T-helper 17 cell (primary cell): ENCODE measurements around the gene CCL21. TPM values are rescaled to one million over a fixed set of nuclear protein-coding genes. Genes with fewer than 3 reads are reported as not detected.
A peak's percentile ranks its signal among the peaks of the same experiment; 100 is the strongest.

Source experiments
- ATAC-seq: fragments of 150-1000 bp; cut with Tn5 transposase; 2 replicates; pipeline ENCODE4 v1.10.0; 2021; ENCODE audit warnings: mild to moderate bottlenecking, moderate library complexity
- DNase-seq, 3 donors: peaks; one replicate each; pipeline versions ENCODE4 v3.0.0 to v3.0.0-alpha.2; 2020 to 2021
- H3K9me3 ChIP-seq: one replicate; pipeline ENCODE4 v1.7.0; 2013; ENCODE audit warnings: low read length, mild to moderate bottlenecking; ENCODE audit not compliant: control insufficient read depth, poor library complexity, severe bottlenecking
- H3K27ac Mint-ChIP-seq: one replicate; pipeline ENCODE4 v1.8.0; 2022; ENCODE audit warnings: mild to moderate bottlenecking, moderate library complexity, mixed read lengths
- H3K27me3 Mint-ChIP-seq: one replicate; pipeline ENCODE4 v1.8.0; 2022; ENCODE audit warnings: mixed read lengths
- H3K36me3 Mint-ChIP-seq: one replicate; pipeline ENCODE4 v1.8.0; 2022; ENCODE audit warnings: low read depth, mixed read lengths
- H3K4me1 Mint-ChIP-seq: one replicate; pipeline ENCODE4 v1.8.0; 2022; ENCODE audit warnings: mild to moderate bottlenecking, mixed read lengths
- H3K4me3 Mint-ChIP-seq: one replicate; pipeline ENCODE4 v1.8.0; 2022; ENCODE audit warnings: mild to moderate bottlenecking, moderate library complexity, mixed read lengths
- total RNA-seq, 4 donors: library from RNA in 2 of 4; stranded (reverse) in 2 of 4; gene quantifications; one replicate each; pipeline ENCODE4 v1.2.3 and lab custom pipeline; 2022 to 2026

The CCL21 gene
- total RNA-seq, 2 donors from 2014 or later, result not detected

GRCh38 chr9:34675048-34675714 lies 34.8 kb downstream of the CCL21 start:
- DNase-seq, result peak; percentile 16 to 26 (median 26)
- H3K4me3 Mint-ChIP-seq, result no peak overlapping the region
- peaks cover 5% of the 10 kb centered on the region for H3K4me1 Mint-ChIP-seq
- no peaks in the 10 kb centered on the region for H3K9me3 ChIP-seq
- ATAC-seq, result peak; percentile 75
- no peaks in the 10 kb centered on the region for H3K27me3 Mint-ChIP-seq
- no peak overlapping the region for H3K27ac Mint-ChIP-seq
- H3K36me3 Mint-ChIP-seq, result no peaks in the 10 kb centered on the region

- peaks cover 5% of the 10 kb centered on the region for H3K4me1 Mint-ChIP-seq
These were observed 35.5 kb downstream of the CCL21 start for GRCh38 chr9:34674440-34674839.

GRCh38 chr9:34671307-34671706 lies 38.6 kb downstream of the CCL21 start:
- Mint-ChIP-seq H3K4me3 (no peak overlapping the region), H3K36me3 (peaks cover 2% of the 10 kb centered on the region), H3K4me1 (peaks cover 8% of the 10 kb centered on the region), H3K27ac (no peak overlapping the region), H3K27me3 (no peaks in the 10 kb centered on the region)
- DNase-seq (no peak), ATAC-seq (no peak)
- H3K9me3 ChIP-seq, result no peaks in the 10 kb centered on the region

More at GRCh38 chr9:34674440-34674839, 35.5 kb downstream of the CCL21 start:
- DNase-seq (no peak), ATAC-seq (no peak)
- no peaks in the 10 kb centered on the region for H3K9me3 ChIP-seq
- H3K36me3 Mint-ChIP-seq, result no peaks in the 10 kb centered on the region
- no peaks in the 10 kb centered on the region for H3K27me3 Mint-ChIP-seq
- peak overlapping the region; percentile 21 for H3K4me3 Mint-ChIP-seq
- no peak overlapping the region for H3K27ac Mint-ChIP-seq

GRCh38 chr9:34669809-34670562 lies 40.0 kb downstream of the CCL21 start:
- Mint-ChIP-seq H3K4me3 (no peak overlapping the region), H3K4me1 (peaks cover 15% of the 10 kb centered on the region), H3K36me3 (peaks cover 2% of the 10 kb centered on the region), H3K27ac (no peak overlapping the region), H3K27me3 (no peaks in the 10 kb centered on the region)
- no peaks in the 10 kb centered on the region for H3K9me3 ChIP-seq
- ATAC-seq (no peak), DNase-seq (no peak)

- H3K4me1 Mint-ChIP-seq, result peaks cover 51% of the 10 kb centered on the region
- ATAC-seq, result peak; percentile 82
- H3K4me3 Mint-ChIP-seq, result peak overlapping the region; percentile 96
These were observed 44.3 kb downstream of the CCL21 start for GRCh38 chr9:34665381-34666250.

GRCh38 chr9:34665067-34665380 lies 44.9 kb downstream of the CCL21 start:
- Mint-ChIP-seq H3K4me3 (peak overlapping the region; percentile 96), H3K36me3 (peaks cover 6% of the 10 kb centered on the region), H3K27me3 (no peaks in the 10 kb centered on the region), H3K4me1 (peaks cover 54% of the 10 kb centered on the region), H3K27ac (peak overlapping the region; percentile 95)
- H3K9me3 ChIP-seq, result no peaks in the 10 kb centered on the region
- no peak for DNase-seq
- peak; percentile 7 for ATAC-seq

More at GRCh38 chr9:34665381-34666250, 44.3 kb downstream of the CCL21 start:
- H3K27me3 Mint-ChIP-seq, result no peaks in the 10 kb centered on the region
- H3K9me3 ChIP-seq, result no peaks in the 10 kb centered on the region
- H3K36me3 Mint-ChIP-seq, result peaks cover 2% of the 10 kb centered on the region
- DNase-seq, result peak; percentile 82 to 92 (median 90)
- H3K27ac Mint-ChIP-seq, result peak overlapping the region; percentile 95

GRCh38 chr9:34664281-34665066 lies 45.5 kb downstream of the CCL21 start:
- peak overlapping the region; percentile 96 for H3K4me3 Mint-ChIP-seq
- H3K27ac Mint-ChIP-seq, result peak overlapping the region; percentile 95
- peaks cover 54% of the 10 kb centered on the region for H3K4me1 Mint-ChIP-seq
- ATAC-seq, result peak; percentile 44
- no peaks in the 10 kb centered on the region for H3K27me3 Mint-ChIP-seq
- no peaks in the 10 kb centered on the region for H3K9me3 ChIP-seq
- peak; percentile 58 to 74 (median 66) for DNase-seq
- peaks cover 7% of the 10 kb centered on the region for H3K36me3 Mint-ChIP-seq

GRCh38 chr9:34663303-34663605 lies 46.7 kb downstream of the CCL21 start:
- Mint-ChIP-seq H3K27me3 (no peaks in the 10 kb centered on the region), H3K4me1 (peaks cover 54% of the 10 kb centered on the region), H3K36me3 (peaks cover 7% of the 10 kb centered on the region), H3K27ac (peak overlapping the region; percentile 95), H3K4me3 (peak overlapping the region; percentile 96)
- ATAC-seq (peak; percentile 34), DNase-seq (peak in 2 of 3 donors; percentile 18 to 23)
- H3K9me3 ChIP-seq, result no peaks in the 10 kb centered on the region

GRCh38 chr9:34662526-34663302 lies 47.2 kb downstream of the CCL21 start, which contains the start of gene CCL27:
TSS of gene CCL27 (minus strand) at chr9:34662657. CDS start at chr9:34662633, 24 bp downstream.
- Mint-ChIP-seq H3K27me3 (no peaks in the 10 kb centered on the region), H3K36me3 (peaks cover 7% of the 10 kb centered on the region), H3K4me3 (peak within 1 kb of the TSS; percentile 96), H3K27ac (peak within 1 kb of the TSS; percentile 95), H3K4me1 (peaks cover 54% of the 10 kb centered on the region)
- DNase-seq, result no peak
- no peak for ATAC-seq
- H3K9me3 ChIP-seq, result no peaks in the 10 kb centered on the region

GRCh38 chr9:34659592-34660253 lies 50.2 kb downstream of the CCL21 start:
- Mint-ChIP-seq H3K27ac (no peak overlapping the region), H3K36me3 (peaks cover 5% of the 10 kb centered on the region), H3K27me3 (no peaks in the 10 kb centered on the region), H3K4me1 (peaks cover 49% of the 10 kb centered on the region), H3K4me3 (no peak overlapping the region)
- H3K9me3 ChIP-seq, result no peaks in the 10 kb centered on the region
- DNase-seq, result no peak
- no peak for ATAC-seq
